ENCODE results near the gene SMPD3. TPM values are rescaled to one million over a fixed set of nuclear protein-coding genes. Genes with fewer than 3 reads are reported as not detected.

The SMPD3 gene
- total RNA-seq, 1 experiment from 2014 or later: not detected

GRCh38 chr16:68463904-68464303, 15.6 kb upstream of the SMPD3 start:
- intact Hi-C loops (cut with micrococcal nuclease): no loop called here
- TF ChIP-seq CTCF (IDR thresholded peaks at IDR 0.05; ENCODE audit: unreplicated experiment): no peak
- Mint-ChIP-seq H3K9me3 (ENCODE audit: unreplicated experiment) (no peaks in the 10 kb centered on the region), H3K27me3 (ENCODE audit: insufficient read depth, unreplicated experiment) (peaks cover 60% of the 10 kb centered on the region), H3K27ac (ENCODE audit: low read depth, unreplicated experiment) (no peak overlapping the region), H3K36me3 (ENCODE audit: insufficient read depth, unreplicated experiment) (no peaks in the 10 kb centered on the region), H3K4me1 (ENCODE audit: insufficient read depth, unreplicated experiment) (no peaks in the 10 kb centered on the region), H3K4me3 (ENCODE audit: unreplicated experiment) (no peak overlapping the region)
- BruUV-seq (replicated peaks): no TSS peak
- DNase-seq (ENCODE audit: unreplicated experiment): no peak
- POLR2A ChIA-PET: no interaction called here
- CTCF ChIA-PET: interaction anchor here (0.6 to 0.9 kb wide), 2 partner anchors 48 to 67 kb away, joined by 3 read pairs; no protein-coding TSS in a partner anchor

GRCh38 chr16:68460067-68460466, 11.8 kb upstream of the SMPD3 start:
- H3K4me1 Mint-ChIP-seq (ENCODE audit: insufficient read depth, unreplicated experiment): no peaks in the 10 kb centered on the region
- intact Hi-C loops (cut with micrococcal nuclease): no loop called here
- DNase-seq (ENCODE audit: unreplicated experiment): no peak
- ChIA-PET CTCF (interaction anchor here (0.7 kb wide), 1 partner anchor 113 kb away, joined by 3 read pairs; no protein-coding TSS in a partner anchor), POLR2A (interaction anchor here (0.6 kb wide), 1 partner anchor 1588 kb away, joined by 3 read pairs; no protein-coding TSS in a partner anchor)
- peaks cover 44% of the 10 kb centered on the region for H3K27me3 Mint-ChIP-seq (ENCODE audit: insufficient read depth, unreplicated experiment)
- peaks cover 7% of the 10 kb centered on the region for H3K36me3 Mint-ChIP-seq (ENCODE audit: insufficient read depth, unreplicated experiment)
- no TSS peak for BruUV-seq (replicated peaks)
- H3K27ac Mint-ChIP-seq (ENCODE audit: low read depth, unreplicated experiment): no peak overlapping the region
- no peak for TF ChIP-seq CTCF (IDR thresholded peaks at IDR 0.05; ENCODE audit: unreplicated experiment)
- H3K4me3 Mint-ChIP-seq (ENCODE audit: unreplicated experiment): no peak overlapping the region
- H3K9me3 Mint-ChIP-seq (ENCODE audit: unreplicated experiment): no peaks in the 10 kb centered on the region

GRCh38 chr16:68459457-68459856, 11.1 kb upstream of the SMPD3 start:
- CTCF ChIA-PET: no interaction called here
- peaks cover 44% of the 10 kb centered on the region for H3K27me3 Mint-ChIP-seq (ENCODE audit: insufficient read depth, unreplicated experiment)
- TF ChIP-seq CTCF (IDR thresholded peaks at IDR 0.05; ENCODE audit: unreplicated experiment): no peak
- no peaks in the 10 kb centered on the region for H3K4me1 Mint-ChIP-seq (ENCODE audit: insufficient read depth, unreplicated experiment)
- no peak overlapping the region for H3K27ac Mint-ChIP-seq (ENCODE audit: low read depth, unreplicated experiment)
- H3K36me3 Mint-ChIP-seq (ENCODE audit: insufficient read depth, unreplicated experiment): peaks cover 7% of the 10 kb centered on the region
- BruUV-seq (replicated peaks): no TSS peak
- intact Hi-C loops (cut with micrococcal nuclease): no loop called here
- H3K4me3 Mint-ChIP-seq (ENCODE audit: unreplicated experiment): no peak overlapping the region
- DNase-seq (ENCODE audit: unreplicated experiment): no peak
- POLR2A ChIA-PET: interaction anchor here (0.6 kb wide), 1 partner anchor 1589 kb away, joined by 3 read pairs; no protein-coding TSS in a partner anchor
- no peaks in the 10 kb centered on the region for H3K9me3 Mint-ChIP-seq (ENCODE audit: unreplicated experiment)

GRCh38 chr16:68458551-68458950, 10.2 kb upstream of the SMPD3 start:
- H3K4me1 Mint-ChIP-seq (ENCODE audit: insufficient read depth, unreplicated experiment): no peaks in the 10 kb centered on the region
- no peak overlapping the region for H3K4me3 Mint-ChIP-seq (ENCODE audit: unreplicated experiment)
- peaks cover 36% of the 10 kb centered on the region for H3K27me3 Mint-ChIP-seq (ENCODE audit: insufficient read depth, unreplicated experiment)
- H3K36me3 Mint-ChIP-seq (ENCODE audit: insufficient read depth, unreplicated experiment): peaks cover 7% of the 10 kb centered on the region
- H3K27ac Mint-ChIP-seq (ENCODE audit: low read depth, unreplicated experiment): no peak overlapping the region
- H3K9me3 Mint-ChIP-seq (ENCODE audit: unreplicated experiment): no peaks in the 10 kb centered on the region
- no TSS peak for BruUV-seq (replicated peaks)
- intact Hi-C loops (cut with micrococcal nuclease): no loop called here
- TF ChIP-seq CTCF (IDR thresholded peaks at IDR 0.05; ENCODE audit: unreplicated experiment): no peak
- POLR2A ChIA-PET: no interaction called here
- no peak for DNase-seq (ENCODE audit: unreplicated experiment)
- CTCF ChIA-PET: no interaction called here

Data from MCF 10A (cell line).